ENCODE measurements around the gene MOSPD3.

MOSPD3 gene

DNA sequence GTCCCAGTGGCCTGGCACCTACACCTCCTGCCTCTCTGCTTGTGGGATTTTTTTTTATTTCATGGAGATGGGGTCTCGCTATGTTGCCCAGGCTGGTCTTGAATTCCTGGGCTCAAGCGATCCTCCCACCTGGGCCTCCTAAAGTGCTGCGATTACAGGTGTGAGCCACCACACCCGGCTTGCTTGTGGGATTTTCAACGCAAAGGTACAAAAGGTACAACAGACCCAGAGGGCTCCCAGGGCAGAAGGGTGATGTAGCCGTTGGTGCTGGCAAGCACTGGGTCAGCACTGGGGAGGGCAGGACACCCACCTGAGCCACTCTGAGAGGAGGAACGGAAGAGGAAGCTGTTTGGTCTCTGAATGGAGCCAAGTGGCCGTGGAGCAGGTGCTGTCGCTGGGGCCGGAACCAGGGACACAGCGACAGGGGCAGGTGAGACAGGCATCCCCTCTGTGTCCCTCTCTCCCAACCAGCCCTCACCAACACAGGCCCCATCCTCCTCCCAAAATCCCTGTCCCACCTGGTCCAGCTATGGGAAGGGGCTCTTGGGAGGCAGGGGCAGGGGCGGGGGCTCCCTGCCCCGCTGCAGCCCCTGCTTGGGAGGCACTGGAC is 35.9 kb upstream of the MOSPD3 start:
- no peak for DNase-seq (ENCODE audit: low read depth, low spot score)
- Histone ChIP-seq H3K27me3 (ENCODE audit: insufficient read depth, insufficient read length) (no peaks in the 10 kb centered on the region), H3K4me3 (ENCODE audit: insufficient read length, low read depth) (no peak overlapping the region), H3K4me1 (ENCODE audit: insufficient read depth, insufficient read length) (peaks cover 8% of the 10 kb centered on the region), H3K9ac (ENCODE audit: insufficient read length, low read depth) (no peak overlapping the region), H3K9me3 (ENCODE audit: insufficient read depth, low read length) (no peaks in the 10 kb centered on the region), H3K36me3 (ENCODE audit: insufficient read depth, insufficient read length, low read length) (peaks cover 77% of the 10 kb centered on the region)
- TF ChIP-seq ZNF274 (IDR thresholded peaks at IDR 0.05; ENCODE audit: low read depth, low read length): no peak
- no peak for TF ChIP-seq SUZ12 (IDR thresholded peaks at IDR 0.05; ENCODE audit: extremely low read depth, insufficient read depth, insufficient read length)

DNA sequence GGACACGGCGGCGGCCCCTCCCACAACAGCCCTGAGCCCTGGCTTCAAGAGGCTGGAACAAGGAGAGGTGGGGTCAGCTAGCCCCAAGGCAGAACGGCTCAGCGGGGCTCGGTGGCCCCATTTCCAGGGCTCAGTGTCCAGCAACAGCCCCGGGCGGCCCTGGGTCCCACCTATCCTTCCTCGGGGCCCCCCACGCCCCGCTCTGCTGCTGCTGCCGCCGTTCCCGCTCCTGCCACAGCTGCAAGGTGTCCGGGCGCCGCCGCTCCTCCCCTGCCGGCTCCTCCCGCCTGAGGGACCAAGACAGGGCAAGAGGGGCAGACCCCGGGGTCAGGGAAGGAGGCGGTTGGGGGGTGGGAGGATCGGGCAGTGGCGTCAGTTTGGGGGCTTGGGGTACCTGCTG is 35.2 kb upstream of the MOSPD3 start:
- Histone ChIP-seq H3K9me3 (ENCODE audit: insufficient read depth, low read length) (no peaks in the 10 kb centered on the region), H3K9ac (ENCODE audit: insufficient read length, low read depth) (no peak overlapping the region), H3K4me3 (ENCODE audit: insufficient read length, low read depth) (no peak overlapping the region), H3K4me1 (ENCODE audit: insufficient read depth, insufficient read length) (peaks cover 8% of the 10 kb centered on the region), H3K36me3 (ENCODE audit: insufficient read depth, insufficient read length, low read length) (peaks cover 83% of the 10 kb centered on the region), H3K27me3 (ENCODE audit: insufficient read depth, insufficient read length) (no peaks in the 10 kb centered on the region)
- no peak for DNase-seq (ENCODE audit: low read depth, low spot score)
- no peak for TF ChIP-seq SUZ12 (IDR thresholded peaks at IDR 0.05; ENCODE audit: extremely low read depth, insufficient read depth, insufficient read length)
- TF ChIP-seq ZNF274 (IDR thresholded peaks at IDR 0.05; ENCODE audit: low read depth, low read length): no peak
- no peak for TF ChIP-seq YY1 (IDR thresholded peaks at IDR 0.05; ENCODE audit: insufficient read depth, insufficient read length)

DNA sequence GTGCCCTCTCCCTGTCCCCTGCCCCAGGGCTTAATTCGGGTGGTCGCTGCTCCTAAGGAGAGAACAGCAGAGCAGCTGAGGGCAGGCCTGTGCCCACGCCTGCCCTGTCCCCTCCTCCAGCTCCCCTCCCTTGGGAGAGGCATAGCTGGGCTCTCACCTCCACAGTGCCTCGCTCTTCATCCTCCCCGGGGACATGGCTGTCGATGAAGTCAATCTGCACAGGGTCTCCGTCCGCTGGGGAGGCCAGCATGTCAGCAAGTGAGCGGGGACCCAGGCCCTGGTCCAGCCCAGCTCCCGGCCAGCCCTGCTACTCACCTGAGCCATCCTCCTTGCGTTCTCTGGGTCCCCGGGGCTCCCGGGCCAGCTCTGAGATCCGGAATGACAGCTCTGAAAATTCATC is 34.8 kb upstream of the MOSPD3 start:
- TF ChIP-seq SUZ12 (IDR thresholded peaks at IDR 0.05; ENCODE audit: extremely low read depth, insufficient read depth, insufficient read length) (no peak), YY1 (IDR thresholded peaks at IDR 0.05; ENCODE audit: insufficient read depth, insufficient read length) (no peak), ZNF274 (IDR thresholded peaks at IDR 0.05; ENCODE audit: low read depth, low read length) (no peak)
- Histone ChIP-seq H3K9me3 (ENCODE audit: insufficient read depth, low read length) (no peaks in the 10 kb centered on the region), H3K36me3 (ENCODE audit: insufficient read depth, insufficient read length, low read length) (peaks cover 86% of the 10 kb centered on the region), H3K4me1 (ENCODE audit: insufficient read depth, insufficient read length) (peaks cover 8% of the 10 kb centered on the region), H3K27me3 (ENCODE audit: insufficient read depth, insufficient read length) (no peaks in the 10 kb centered on the region), H3K9ac (ENCODE audit: insufficient read length, low read depth) (no peak overlapping the region), H3K4me3 (ENCODE audit: insufficient read length, low read depth) (no peak overlapping the region)
- no peak for DNase-seq (ENCODE audit: low read depth, low spot score)

DNA sequence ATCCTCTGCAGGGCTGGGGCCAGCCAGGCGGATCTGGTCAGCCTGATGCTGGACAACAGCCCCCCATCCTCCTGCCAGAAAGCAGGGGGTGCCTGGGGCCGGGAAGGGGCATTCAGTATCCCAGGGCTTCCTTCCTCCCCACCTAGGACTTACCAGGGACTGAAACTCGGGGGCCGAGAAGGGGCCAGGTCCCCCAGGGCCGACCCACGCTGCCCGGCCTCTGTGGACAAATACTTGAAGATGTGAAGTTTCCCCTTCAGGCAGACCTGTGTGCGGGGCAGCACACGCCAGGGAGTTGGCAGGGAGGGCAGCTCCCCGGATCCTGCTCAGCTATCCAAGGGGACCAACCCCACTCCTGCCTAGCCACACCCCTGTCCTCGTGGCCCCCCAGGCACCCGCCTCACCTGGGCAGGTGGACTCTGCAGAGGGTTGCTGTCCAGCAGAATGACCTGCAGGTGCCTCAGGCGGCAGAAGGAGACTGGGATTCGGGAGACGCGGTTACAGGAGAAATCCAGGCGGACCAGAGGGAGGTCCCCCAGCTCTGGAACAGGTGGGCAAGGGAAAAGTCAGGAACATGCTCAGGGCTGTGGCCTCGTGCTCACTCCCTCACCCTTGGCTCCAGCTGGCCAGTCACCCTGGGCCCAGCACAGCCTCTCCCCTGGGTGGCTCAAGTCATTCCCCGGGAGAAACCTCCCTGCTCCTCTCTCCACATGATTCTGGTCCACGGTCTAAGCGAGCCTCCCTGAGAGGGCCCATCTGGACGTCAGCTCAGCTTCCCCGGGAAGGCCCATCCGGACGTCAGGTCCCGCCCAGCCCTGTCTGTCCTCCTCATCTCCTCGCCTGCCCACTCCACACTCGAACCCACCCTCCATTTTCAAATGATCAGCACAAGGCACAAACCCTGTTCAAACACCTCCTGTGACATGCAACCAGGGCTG is 33.8 kb upstream of the MOSPD3 start:
- Histone ChIP-seq H3K4me3 (ENCODE audit: insufficient read length, low read depth) (no peak overlapping the region), H3K4me1 (ENCODE audit: insufficient read depth, insufficient read length) (peaks cover 9% of the 10 kb centered on the region), H3K9me3 (ENCODE audit: insufficient read depth, low read length) (no peaks in the 10 kb centered on the region), H3K36me3 (ENCODE audit: insufficient read depth, insufficient read length, low read length) (peaks cover 85% of the 10 kb centered on the region), H3K9ac (ENCODE audit: insufficient read length, low read depth) (no peak overlapping the region), H3K27me3 (ENCODE audit: insufficient read depth, insufficient read length) (no peaks in the 10 kb centered on the region)
- TF ChIP-seq SUZ12 (IDR thresholded peaks at IDR 0.05; ENCODE audit: extremely low read depth, insufficient read depth, insufficient read length) (no peak), YY1 (IDR thresholded peaks at IDR 0.05; ENCODE audit: insufficient read depth, insufficient read length) (no peak), ZNF274 (IDR thresholded peaks at IDR 0.05; ENCODE audit: low read depth, low read length) (no peak)
- no peak for DNase-seq (ENCODE audit: low read depth, low spot score)

DNA sequence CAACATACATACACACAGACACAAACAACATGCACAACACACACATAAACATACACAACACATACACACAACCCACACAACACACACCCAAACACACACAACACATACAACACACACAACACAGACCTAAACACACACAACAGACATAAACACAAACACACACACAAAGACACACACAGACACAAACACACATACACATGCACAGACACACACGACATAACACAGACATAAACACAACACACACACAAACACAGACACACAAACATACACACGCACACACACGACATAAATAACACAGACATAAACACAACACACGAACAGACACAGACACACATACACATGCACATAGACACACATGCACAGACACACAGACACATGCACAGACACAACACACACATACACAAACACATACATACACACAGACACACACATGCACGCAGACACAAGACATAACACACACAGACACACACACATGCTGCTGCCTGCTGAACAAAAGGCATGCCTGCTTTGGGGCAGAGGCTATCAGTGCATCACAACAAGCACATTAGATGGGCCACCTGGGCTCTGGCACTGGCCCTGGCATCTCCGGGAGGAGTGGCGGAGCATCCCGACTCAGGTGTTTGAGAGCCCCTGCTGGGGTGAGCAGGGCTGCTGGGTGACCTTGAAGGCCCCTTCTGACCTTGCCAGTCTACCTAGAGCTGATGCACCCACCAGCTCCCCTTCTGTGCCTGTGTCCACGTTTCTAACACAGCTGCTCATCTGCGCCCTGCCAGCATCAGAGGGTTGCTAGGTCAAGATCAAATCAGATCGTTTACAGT is 31.7 kb upstream of the MOSPD3 start:
- Histone ChIP-seq H3K27me3 (ENCODE audit: insufficient read depth, insufficient read length) (no peaks in the 10 kb centered on the region), H3K4me1 (ENCODE audit: insufficient read depth, insufficient read length) (peaks cover 15% of the 10 kb centered on the region), H3K9me3 (ENCODE audit: insufficient read depth, low read length) (no peaks in the 10 kb centered on the region), H3K36me3 (ENCODE audit: insufficient read depth, insufficient read length, low read length) (peaks cover 66% of the 10 kb centered on the region), H3K9ac (ENCODE audit: insufficient read length, low read depth) (no peak overlapping the region), H3K4me3 (ENCODE audit: insufficient read length, low read depth) (no peak overlapping the region)
- no peak for TF ChIP-seq SUZ12 (IDR thresholded peaks at IDR 0.05; ENCODE audit: extremely low read depth, insufficient read depth, insufficient read length)
- no peak for TF ChIP-seq ZNF274 (IDR thresholded peaks at IDR 0.05; ENCODE audit: low read depth, low read length)
- TF ChIP-seq YY1 (IDR thresholded peaks at IDR 0.05; ENCODE audit: insufficient read depth, insufficient read length): no peak
- DNase-seq (ENCODE audit: low read depth, low spot score): no peak

DNA sequence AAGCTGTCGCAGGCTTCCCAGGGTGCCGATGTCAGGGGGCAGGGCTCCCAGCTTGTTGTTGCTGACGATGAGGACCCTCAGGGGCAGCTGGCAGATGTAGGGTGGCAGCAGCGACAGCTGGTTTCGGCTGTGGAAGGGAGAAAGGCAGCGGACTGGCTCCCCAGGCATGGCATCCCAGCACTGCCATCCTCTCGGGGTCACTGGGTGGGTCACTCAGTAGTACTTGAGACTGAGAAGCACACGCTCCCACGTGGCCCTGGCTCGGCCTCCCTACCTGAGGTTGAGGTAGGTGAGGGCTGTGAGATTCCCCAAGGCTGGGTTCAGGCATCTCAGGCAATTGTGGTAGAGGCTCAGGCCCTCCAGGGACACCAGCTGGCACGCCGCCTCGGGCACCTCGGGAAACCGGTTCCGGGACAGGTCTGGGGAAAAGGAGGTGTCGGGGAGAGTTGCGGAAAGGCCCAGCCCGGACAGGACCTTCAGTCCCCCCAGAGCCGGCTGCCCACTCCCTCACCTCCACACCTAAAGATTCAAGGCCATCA is 30.2 kb upstream of the MOSPD3 start:
- no peaks in the 10 kb centered on the region for H3K27me3 ChIP-seq (ENCODE audit: insufficient read depth, insufficient read length)
- no peak for DNase-seq (ENCODE audit: low read depth, low spot score)
- H3K9ac ChIP-seq (ENCODE audit: insufficient read length, low read depth): no peak overlapping the region
- no peak overlapping the region for H3K4me3 ChIP-seq (ENCODE audit: insufficient read length, low read depth)
- H3K4me1 ChIP-seq (ENCODE audit: insufficient read depth, insufficient read length): peaks cover 15% of the 10 kb centered on the region
- peaks cover 54% of the 10 kb centered on the region for H3K36me3 ChIP-seq (ENCODE audit: insufficient read depth, insufficient read length, low read length)
- TF ChIP-seq YY1 (IDR thresholded peaks at IDR 0.05; ENCODE audit: insufficient read depth, insufficient read length) (no peak), ZNF274 (IDR thresholded peaks at IDR 0.05; ENCODE audit: low read depth, low read length) (no peak), SUZ12 (IDR thresholded peaks at IDR 0.05; ENCODE audit: extremely low read depth, insufficient read depth, insufficient read length) (no peak)
- no peaks in the 10 kb centered on the region for H3K9me3 ChIP-seq (ENCODE audit: insufficient read depth, low read length)
